Measurements from ENCODE around the gene CD8A. TPM values are rescaled to one million over a fixed set of nuclear protein-coding genes. Genes with fewer than 3 reads are reported as not detected.

CD8A gene
- total RNA-seq: 0.47 TPM

DNA sequence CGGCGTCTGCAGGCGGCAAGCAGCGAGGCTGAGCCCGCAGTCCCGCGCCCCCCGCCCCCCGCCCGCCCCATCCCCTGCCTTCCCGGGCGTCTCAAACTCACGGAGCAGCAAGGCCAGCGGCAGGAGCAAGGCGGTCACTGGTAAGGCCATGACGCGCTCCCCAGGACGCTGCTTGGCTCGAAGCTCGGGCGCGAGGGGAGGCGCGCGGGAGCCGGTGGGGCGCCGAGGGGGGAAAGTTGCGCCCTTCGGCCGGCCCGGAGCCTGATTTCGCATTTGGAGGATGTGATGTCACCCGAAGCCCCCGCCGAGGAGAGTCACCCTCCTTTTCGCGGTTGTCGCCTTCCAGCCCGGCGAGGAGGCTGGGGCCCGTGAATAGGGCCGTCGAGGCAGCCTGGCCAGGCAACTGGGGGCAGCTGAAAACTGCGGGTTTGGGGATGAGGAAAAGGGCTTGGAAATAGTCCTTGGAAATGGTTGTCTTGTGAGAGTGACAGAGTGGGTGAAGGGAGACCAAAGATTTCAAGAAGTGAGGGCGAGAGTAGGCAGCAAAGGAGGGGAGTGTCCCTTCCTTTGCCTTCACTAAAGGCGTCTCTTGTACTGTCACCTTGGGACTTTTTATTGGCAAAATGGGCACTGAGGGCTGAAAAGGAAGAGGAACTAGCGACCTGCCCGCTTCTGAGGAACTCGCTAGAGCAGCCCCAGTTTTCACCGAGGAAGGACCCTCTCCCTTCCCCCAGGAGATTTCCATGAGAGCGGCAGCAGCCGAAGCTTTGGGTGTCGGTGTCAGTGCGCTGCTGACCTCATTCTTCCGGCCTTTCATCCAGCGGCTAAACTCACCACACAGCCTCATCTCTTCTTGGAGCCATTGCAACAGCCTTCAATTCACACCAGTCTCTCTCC, at the start of gene CD8A:
CD8A (minus strand) TSS at position 238 of the 897 bp plus-strand sequence; CDS start at position 150, 88 bp downstream.

Other genes with a start within 250 kb of the CD8A start
- 45.7 TPM for gene CHMP3, start 227.5 kb downstream of the CD8A start, total RNA-seq
- 24.6 TPM for gene RNF103, start 167.0 kb downstream of the CD8A start, total RNA-seq
- 69.2 TPM for gene RMND5A, start 70.6 kb downstream of the CD8A start, total RNA-seq
- 0.88 TPM for gene CD8B, start 71.0 kb upstream of the CD8A start, total RNA-seq
- gene RGPD1, start 151.2 kb upstream of the CD8A start, total RNA-seq: 1.9 TPM
- 6.9 TPM for gene PLGLB1, start 230.9 kb upstream of the CD8A start, total RNA-seq